RPMI7951 (cell line): ENCODE results near the gene TAF3. TPM values are rescaled to one million over a fixed set of nuclear protein-coding genes. Genes with fewer than 3 reads are reported as not detected.

ENCODE experiments used
- DNase-seq: peaks from one replicate; pipeline ENCODE4 v3.0.0-alpha.2; 2012; ENCODE audit warnings: low read depth
- total RNA-seq: library from RNA; depleted of rRNA; stranded (reverse); fragments of >200 nt; shearing (Covaris generic); gene quantifications from 2 replicates; pipeline ENCODE4 v1.2.3, GENCODE V29; 2014

TAF3 gene
- total RNA-seq, 1 experiment from 2014 or later: 2.5 TPM

GRCh38 chr10:8033812-8034465 lies 215.6 kb downstream of the TAF3 start:
- no peak for DNase-seq

- no peak for DNase-seq
Measured at GRCh38 chr10:8034466-8035005, 216.2 kb downstream of the TAF3 start.

GRCh38 chr10:8035006-8035640 lies 216.8 kb downstream of the TAF3 start:
- peak; percentile 48 for DNase-seq

- no peak for DNase-seq
Measured at GRCh38 chr10:8035641-8036470, 217.6 kb downstream of the TAF3 start.

GRCh38 chr10:8036506-8037198 lies 218.3 kb downstream of the TAF3 start:
- DNase-seq: no peak

- DNase-seq: no peak
Measured at GRCh38 chr10:8037199-8037801, 219.0 kb downstream of the TAF3 start.

GRCh38 chr10:8037941-8038894 lies 219.9 kb downstream of the TAF3 start:
- no peak for DNase-seq

GRCh38 chr10:8039321-8039881 lies 221.1 kb downstream of the TAF3 start:
- no peak for DNase-seq

- no peak for DNase-seq
Measured at GRCh38 chr10:8040651-8041050, 222.3 kb downstream of the TAF3 start.

- DNase-seq: no peak
Measured at GRCh38 chr10:8041284-8041991, 223.1 kb downstream of the TAF3 start.

- no peak for DNase-seq
Measured at GRCh38 chr10:8041992-8042720, 223.9 kb downstream of the TAF3 start.

GRCh38 chr10:8042721-8043568 lies 224.6 kb downstream of the TAF3 start:
- no peak for DNase-seq

- no peak for DNase-seq
Measured at GRCh38 chr10:8043569-8044306, 225.4 kb downstream of the TAF3 start.

- DNase-seq: no peak
Measured at GRCh38 chr10:8044331-8044907, 226.1 kb downstream of the TAF3 start.

- DNase-seq: no peak
Measured at GRCh38 chr10:8044908-8045725, 226.8 kb downstream of the TAF3 start.
